Parathyroid adenoma (tissue), 2 donors: ENCODE data around the gene FKBP6.
"Not testable (repeated sequence)": the region's sequence is repeated elsewhere in the genome, so short reads cannot be mapped to it uniquely, and the experiment has no call there.

ENCODE experiments used
- H2AFZ ChIP-seq: fragments of 300-600 bp; sonication (generic); one replicate; pipeline ENCODE4 v1.7.0; 2017; ENCODE audit warnings: antibody characterized with exemption, mild to moderate bottlenecking
- H3K27ac ChIP-seq: fragments of 300-600 bp; sonication (generic); one replicate; pipeline ENCODE4 v1.7.0; 2017
- H3K27me3 ChIP-seq: fragments of 300-600 bp; sonication (generic); one replicate; pipeline ENCODE4 v1.7.0; 2017; ENCODE audit warnings: low read length; ENCODE audit not compliant: control insufficient read depth, insufficient read depth
- H3K36me3 ChIP-seq: fragments of 300-600 bp; sonication (generic); one replicate; pipeline ENCODE4 v1.7.0; 2017; ENCODE audit warnings: low read length; ENCODE audit not compliant: control insufficient read depth, insufficient read depth
- H3K4me1 ChIP-seq: fragments of 300-600 bp; sonication (generic); one replicate; pipeline ENCODE4 v1.7.0; 2017; ENCODE audit warnings: control low read depth
- H3K4me2 ChIP-seq: fragments of 300-600 bp; sonication (generic); one replicate; pipeline ENCODE4 v1.7.0; 2017; ENCODE audit warnings: low read length
- H3K4me3 ChIP-seq: fragments of 300-600 bp; sonication (generic); one replicate; pipeline ENCODE4 v1.7.0; 2017; ENCODE audit warnings: low read depth, low read length
- H3K79me2 ChIP-seq: fragments of 300-600 bp; sonication (generic); one replicate; pipeline ENCODE4 v1.7.0; 2017; ENCODE audit warnings: control low read depth
- H3K9ac ChIP-seq: fragments of 300-600 bp; sonication (generic); one replicate; pipeline ENCODE4 v1.7.0; 2017; ENCODE audit warnings: mild to moderate bottlenecking
- H3K9me3 ChIP-seq: fragments of 300-600 bp; sonication (generic); one replicate; pipeline ENCODE4 v1.7.0; 2017; ENCODE audit warnings: low read length; ENCODE audit not compliant: control insufficient read depth
- TF ChIP-seq, protein P1 (sequence below): fragments of 300-600 bp; sonication (generic); IDR thresholded peaks from one replicate; pipeline ENCODE4 v1.7.0; 2017; ENCODE audit warnings: antibody characterized with exemption, mild to moderate bottlenecking
- donor health status: primary hyperparathyroidism.

The FKBP6 gene

DNA sequence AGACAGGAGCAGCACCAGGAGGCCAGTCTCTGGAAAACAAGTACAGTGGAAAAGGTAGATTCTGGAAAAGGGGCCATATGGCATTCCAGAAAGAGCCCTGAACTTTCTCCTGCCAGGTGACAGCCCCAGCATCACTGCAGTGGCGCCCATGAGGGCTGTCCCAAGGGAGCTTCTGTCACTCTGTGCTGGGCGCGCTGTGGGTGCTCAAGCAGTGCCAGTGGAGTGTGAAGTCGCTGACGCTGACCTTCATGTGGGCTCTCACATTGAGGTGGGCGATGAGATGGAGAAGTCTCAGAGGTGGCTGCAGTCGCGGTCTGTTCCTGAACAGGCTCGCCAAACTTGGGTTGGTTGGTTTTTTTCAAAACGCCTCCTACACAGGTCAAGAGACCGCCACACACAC, 38.2 kb downstream of the FKBP6 start:
- no peak overlapping the region for H3K27ac ChIP-seq
- no peak overlapping the region for H2AFZ ChIP-seq
- H3K27me3 ChIP-seq = no peaks in the 10 kb centered on the region
- H3K79me2 ChIP-seq = no peaks in the 10 kb centered on the region
- TF ChIP-seq, protein P1, sequence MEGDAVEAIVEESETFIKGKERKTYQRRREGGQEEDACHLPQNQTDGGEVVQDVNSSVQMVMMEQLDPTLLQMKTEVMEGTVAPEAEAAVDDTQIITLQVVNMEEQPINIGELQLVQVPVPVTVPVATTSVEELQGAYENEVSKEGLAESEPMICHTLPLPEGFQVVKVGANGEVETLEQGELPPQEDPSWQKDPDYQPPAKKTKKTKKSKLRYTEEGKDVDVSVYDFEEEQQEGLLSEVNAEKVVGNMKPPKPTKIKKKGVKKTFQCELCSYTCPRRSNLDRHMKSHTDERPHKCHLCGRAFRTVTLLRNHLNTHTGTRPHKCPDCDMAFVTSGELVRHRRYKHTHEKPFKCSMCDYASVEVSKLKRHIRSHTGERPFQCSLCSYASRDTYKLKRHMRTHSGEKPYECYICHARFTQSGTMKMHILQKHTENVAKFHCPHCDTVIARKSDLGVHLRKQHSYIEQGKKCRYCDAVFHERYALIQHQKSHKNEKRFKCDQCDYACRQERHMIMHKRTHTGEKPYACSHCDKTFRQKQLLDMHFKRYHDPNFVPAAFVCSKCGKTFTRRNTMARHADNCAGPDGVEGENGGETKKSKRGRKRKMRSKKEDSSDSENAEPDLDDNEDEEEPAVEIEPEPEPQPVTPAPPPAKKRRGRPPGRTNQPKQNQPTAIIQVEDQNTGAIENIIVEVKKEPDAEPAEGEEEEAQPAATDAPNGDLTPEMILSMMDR = no peak
- H3K4me3 ChIP-seq = no peak overlapping the region
- H3K4me2 ChIP-seq = no peak overlapping the region
- no peak overlapping the region for H3K9ac ChIP-seq
- H3K9me3 ChIP-seq = no peaks in the 10 kb centered on the region
- H3K4me1 ChIP-seq = no peaks in the 10 kb centered on the region
- H3K36me3 ChIP-seq = no peaks in the 10 kb centered on the region

DNA sequence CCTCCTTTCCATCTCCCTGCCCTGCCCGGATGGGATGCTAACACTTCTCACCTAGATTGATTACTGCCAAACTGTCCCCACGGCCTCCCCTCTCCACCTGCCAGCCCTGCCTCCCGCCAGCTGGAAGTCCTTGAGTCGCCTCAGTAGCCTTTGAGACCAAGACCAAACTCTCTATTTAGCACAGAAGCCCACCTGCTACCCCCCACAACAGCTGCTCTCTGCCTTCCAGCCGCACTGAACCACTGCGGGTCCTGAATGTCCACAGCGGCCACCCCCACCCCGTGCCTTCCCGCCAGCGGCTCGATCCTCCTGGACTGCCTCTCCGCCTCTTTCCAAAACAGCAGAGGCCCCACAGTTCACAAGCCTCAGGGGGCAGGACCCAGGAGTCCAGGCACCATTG, 39.0 kb downstream of the FKBP6 start:
- Histone ChIP-seq H3K27ac (no peak overlapping the region), H3K36me3 (no peaks in the 10 kb centered on the region), H3K4me1 (no peaks in the 10 kb centered on the region), H3K9me3 (no peaks in the 10 kb centered on the region), H3K4me3 (no peak overlapping the region), H3K4me2 (no peak overlapping the region), H3K79me2 (no peaks in the 10 kb centered on the region), H3K9ac (no peak overlapping the region), H3K27me3 (no peaks in the 10 kb centered on the region), H2AFZ (no peak overlapping the region)
- TF ChIP-seq, protein P1 = no peak

DNA sequence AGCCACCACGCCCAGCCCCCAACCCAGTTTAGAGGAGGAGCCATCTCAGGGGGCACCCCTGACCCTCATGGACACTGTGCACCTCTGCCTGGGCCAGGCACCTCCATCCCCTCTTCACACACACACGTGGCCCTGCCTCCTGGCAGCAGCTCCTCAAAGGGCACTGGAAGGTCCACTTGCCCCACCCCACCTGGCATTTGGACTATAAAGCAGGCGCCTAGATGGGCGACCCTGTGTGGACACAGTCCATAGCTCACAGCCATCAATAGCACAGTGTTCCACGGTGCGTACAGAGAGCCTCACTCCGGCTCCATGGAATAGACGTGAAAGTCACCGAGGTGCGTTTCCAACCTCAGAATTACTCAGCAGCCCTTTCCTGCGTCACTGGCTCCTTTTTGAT, 41.0 kb downstream of the FKBP6 start:
- Histone ChIP-seq H3K9me3 (no peaks in the 10 kb centered on the region), H3K27ac (no peak overlapping the region), H3K4me1 (no peaks in the 10 kb centered on the region), H2AFZ (no peak overlapping the region), H3K4me3 (no peak overlapping the region), H3K27me3 (no peaks in the 10 kb centered on the region), H3K4me2 (no peak overlapping the region), H3K9ac (no peak overlapping the region), H3K36me3 (no peaks in the 10 kb centered on the region), H3K79me2 (no peaks in the 10 kb centered on the region)
- TF ChIP-seq, protein P1 = no peak

DNA sequence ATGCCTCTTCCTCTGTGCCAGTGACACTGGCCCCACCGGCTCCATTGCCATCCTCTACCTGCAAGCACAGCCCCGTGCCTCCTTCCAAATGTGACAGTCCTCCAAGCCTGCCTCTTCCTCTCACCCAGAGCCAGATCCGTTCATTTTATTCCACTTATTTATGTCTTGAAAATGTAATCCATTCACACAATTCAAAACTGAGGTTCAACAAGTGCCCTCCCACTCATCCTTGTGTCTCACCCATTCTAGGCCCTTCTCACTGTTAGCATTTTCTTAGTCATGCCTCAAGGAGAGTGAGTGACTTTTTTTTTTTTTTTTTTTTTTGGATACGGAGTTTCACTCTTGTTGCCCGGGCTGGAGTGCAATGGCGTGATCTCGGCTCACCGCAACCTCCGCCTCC, 41.7 kb downstream of the FKBP6 start:
- Histone ChIP-seq H3K4me1 (no peaks in the 10 kb centered on the region), H3K36me3 (no peaks in the 10 kb centered on the region), H3K27me3 (no peaks in the 10 kb centered on the region), H3K27ac (no peak overlapping the region), H3K4me2 (no peak overlapping the region), H3K4me3 (no peak overlapping the region), H2AFZ (no peak overlapping the region), H3K9ac (no peak overlapping the region), H3K9me3 (no peaks in the 10 kb centered on the region), H3K79me2 (no peaks in the 10 kb centered on the region)
- TF ChIP-seq, protein P1 = no peak

DNA sequence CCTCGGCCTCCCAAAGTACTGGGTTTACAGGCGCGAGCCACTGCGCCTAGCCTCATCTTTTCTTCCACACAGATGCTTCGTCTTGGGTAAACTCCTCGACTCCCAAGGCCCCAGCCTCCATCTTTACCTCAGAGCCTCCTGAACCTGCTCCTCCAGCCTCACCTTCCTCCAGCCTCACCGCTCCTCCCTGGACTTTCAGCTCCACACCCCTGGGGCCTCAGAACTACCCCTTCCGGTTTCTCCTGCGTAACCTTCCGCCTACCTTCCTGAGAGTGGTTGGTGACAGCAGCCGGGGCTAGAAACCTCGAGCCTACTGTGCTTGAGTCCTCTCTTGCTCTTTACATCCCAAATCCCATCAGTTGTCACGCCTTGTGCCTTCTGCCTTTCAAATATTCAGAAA, 45.8 kb downstream of the FKBP6 start:
- H2AFZ ChIP-seq = no peak overlapping the region
- no peaks in the 10 kb centered on the region for H3K36me3 ChIP-seq
- H3K4me2 ChIP-seq = no peak overlapping the region
- H3K9ac ChIP-seq = no peak overlapping the region
- H3K9me3 ChIP-seq = no peaks in the 10 kb centered on the region
- no peak overlapping the region for H3K27ac ChIP-seq
- H3K27me3 ChIP-seq = no peaks in the 10 kb centered on the region
- no peaks in the 10 kb centered on the region for H3K79me2 ChIP-seq
- no peaks in the 10 kb centered on the region for H3K4me1 ChIP-seq
- H3K4me3 ChIP-seq = no peak overlapping the region
- TF ChIP-seq, protein P1 = no peak

DNA sequence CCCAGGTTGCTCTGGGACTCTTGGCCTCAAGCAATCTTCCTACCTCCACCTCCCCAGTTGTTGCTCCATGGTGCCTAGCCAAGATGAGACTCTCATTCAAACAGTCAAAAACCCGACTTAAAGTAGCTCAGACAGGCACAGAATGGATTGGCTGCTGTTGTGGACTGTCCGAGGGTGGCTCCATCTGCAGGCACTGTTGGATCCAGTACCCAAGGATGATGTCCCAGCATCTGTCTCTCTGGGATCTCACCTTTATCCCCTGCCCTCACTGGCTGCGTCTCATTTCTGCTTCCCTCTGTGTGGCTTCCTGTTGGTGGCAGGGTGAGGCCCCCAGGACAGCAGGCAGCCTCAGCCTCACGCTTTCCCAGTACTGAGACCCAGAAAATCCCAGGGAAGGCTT, 48.3 kb downstream of the FKBP6 start:
- H3K9ac ChIP-seq, H3K9me3 ChIP-seq, H3K27me3 ChIP-seq, H3K36me3 ChIP-seq, H2AFZ ChIP-seq, H3K79me2 ChIP-seq, H3K27ac ChIP-seq, H3K4me1 ChIP-seq, H3K4me2 ChIP-seq, H3K4me3 ChIP-seq: not testable (repeated sequence)
